HG02759 (cell line): ENCODE data around the gene EML4.

Experiments
- ATAC-seq: cut with Tn5 transposase; IDR thresholded peaks from one replicate; pipeline ENCODE4 v1.9.1; 2021; ENCODE audit warnings: mild to moderate bottlenecking, moderate library complexity; ENCODE audit not compliant: unreplicated experiment

Gene EML4

GRCh38 chr2:42298996-42299754 lies 130.0 kb downstream of the EML4 start:
- no peak for ATAC-seq

GRCh38 chr2:42300527-42300926 lies 131.4 kb downstream of the EML4 start:
- no peak for ATAC-seq

- no peak for ATAC-seq
Measured at GRCh38 chr2:42303252-42303651, 134.1 kb downstream of the EML4 start.

GRCh38 chr2:42304059-42304713 lies 135.0 kb downstream of the EML4 start:
- ATAC-seq: no peak

- ATAC-seq: no peak
Measured at GRCh38 chr2:42307180-42307579, 138.0 kb downstream of the EML4 start.

GRCh38 chr2:42309366-42309765 lies 140.2 kb downstream of the EML4 start:
- ATAC-seq: no peak

GRCh38 chr2:42310007-42310515 lies 140.9 kb downstream of the EML4 start:
- ATAC-seq: no peak

- no peak for ATAC-seq
Measured at GRCh38 chr2:42312106-42312505, 143.0 kb downstream of the EML4 start.

GRCh38 chr2:42314892-42315468 lies 145.8 kb downstream of the EML4 start:
- ATAC-seq: no peak

- no peak for ATAC-seq
Measured at GRCh38 chr2:42315844-42316470, 146.8 kb downstream of the EML4 start.

GRCh38 chr2:42316910-42317309 lies 147.8 kb downstream of the EML4 start:
- ATAC-seq: no peak

- no peak for ATAC-seq
Measured at GRCh38 chr2:42317486-42317885, 148.3 kb downstream of the EML4 start.

- ATAC-seq: no peak
Measured at GRCh38 chr2:42317945-42318344, 148.8 kb downstream of the EML4 start.

GRCh38 chr2:42319265-42319664 lies 150.1 kb downstream of the EML4 start:
- ATAC-seq: no peak

- no peak for ATAC-seq
Measured at GRCh38 chr2:42321452-42322064, 152.4 kb downstream of the EML4 start.

- no peak for ATAC-seq
Measured at GRCh38 chr2:42324244-42324643, 155.1 kb downstream of the EML4 start.

GRCh38 chr2:42324949-42325348 lies 155.8 kb downstream of the EML4 start:
- ATAC-seq: no peak

GRCh38 chr2:42325609-42326008 lies 156.5 kb downstream of the EML4 start:
- ATAC-seq: no peak

GRCh38 chr2:42327125-42327524 lies 158.0 kb downstream of the EML4 start:
- peak; percentile 55 for ATAC-seq

GRCh38 chr2:42328148-42328833 lies 159.1 kb downstream of the EML4 start:
- no peak for ATAC-seq
